ENCODE data around the gene LDLRAD3.
"Not testable (repeated sequence)": the region's sequence is repeated elsewhere in the genome, so short reads cannot be mapped to it uniquely, and the experiment has no call there.

The LDLRAD3 gene

GRCh38 chr11:36002796-36003195, 58.9 kb downstream of the LDLRAD3 start:
- Histone ChIP-seq H3K36me3 (ENCODE audit: control insufficient read depth, insufficient read depth, low read length) (no peaks in the 10 kb centered on the region), H3K4me1 (ENCODE audit: control insufficient read depth, insufficient read depth, low read length) (peaks cover 7% of the 10 kb centered on the region), H3K9ac (ENCODE audit: low read depth, low read length) (no peak overlapping the region), H3K9me3 (ENCODE audit: control insufficient read depth, insufficient read depth, low read length) (peaks cover 4% of the 10 kb centered on the region), H3K4me3 (ENCODE audit: low read depth, low read length) (no peak overlapping the region), H3K27me3 (ENCODE audit: control insufficient read depth, insufficient read depth, low read length) (no peaks in the 10 kb centered on the region)

- Histone ChIP-seq H3K4me1 (ENCODE audit: control insufficient read depth, insufficient read depth, low read length) (peaks cover 10% of the 10 kb centered on the region), H3K9me3 (ENCODE audit: control insufficient read depth, insufficient read depth, low read length) (peaks cover 4% of the 10 kb centered on the region), H3K36me3 (ENCODE audit: control insufficient read depth, insufficient read depth, low read length) (no peaks in the 10 kb centered on the region), H3K9ac (ENCODE audit: low read depth, low read length) (no peak overlapping the region), H3K4me3 (ENCODE audit: low read depth, low read length) (no peak overlapping the region), H3K27me3 (ENCODE audit: control insufficient read depth, insufficient read depth, low read length) (no peaks in the 10 kb centered on the region)
Observed at GRCh38 chr11:36006556-36006955, 62.7 kb downstream of the LDLRAD3 start.

- no peaks in the 10 kb centered on the region for H3K36me3 ChIP-seq (ENCODE audit: control insufficient read depth, insufficient read depth, low read length)
- H3K27me3 ChIP-seq (ENCODE audit: control insufficient read depth, insufficient read depth, low read length) = no peaks in the 10 kb centered on the region
- peaks cover 4% of the 10 kb centered on the region for H3K9me3 ChIP-seq (ENCODE audit: control insufficient read depth, insufficient read depth, low read length)
- no peak overlapping the region for H3K9ac ChIP-seq (ENCODE audit: low read depth, low read length)
- no peak overlapping the region for H3K4me3 ChIP-seq (ENCODE audit: low read depth, low read length)
- H3K4me1 ChIP-seq (ENCODE audit: control insufficient read depth, insufficient read depth, low read length) = peaks cover 7% of the 10 kb centered on the region
Observed at GRCh38 chr11:36007127-36007655, 63.3 kb downstream of the LDLRAD3 start.

- peaks cover 4% of the 10 kb centered on the region for H3K9me3 ChIP-seq (ENCODE audit: control insufficient read depth, insufficient read depth, low read length)
- H3K27me3 ChIP-seq (ENCODE audit: control insufficient read depth, insufficient read depth, low read length) = no peaks in the 10 kb centered on the region
- no peaks in the 10 kb centered on the region for H3K36me3 ChIP-seq (ENCODE audit: control insufficient read depth, insufficient read depth, low read length)
- peaks cover 3% of the 10 kb centered on the region for H3K4me1 ChIP-seq (ENCODE audit: control insufficient read depth, insufficient read depth, low read length)
- H3K9ac ChIP-seq (ENCODE audit: low read depth, low read length) = no peak overlapping the region
- H3K4me3 ChIP-seq (ENCODE audit: low read depth, low read length) = no peak overlapping the region
Observed at GRCh38 chr11:36008584-36008983, 64.7 kb downstream of the LDLRAD3 start.

DNA sequence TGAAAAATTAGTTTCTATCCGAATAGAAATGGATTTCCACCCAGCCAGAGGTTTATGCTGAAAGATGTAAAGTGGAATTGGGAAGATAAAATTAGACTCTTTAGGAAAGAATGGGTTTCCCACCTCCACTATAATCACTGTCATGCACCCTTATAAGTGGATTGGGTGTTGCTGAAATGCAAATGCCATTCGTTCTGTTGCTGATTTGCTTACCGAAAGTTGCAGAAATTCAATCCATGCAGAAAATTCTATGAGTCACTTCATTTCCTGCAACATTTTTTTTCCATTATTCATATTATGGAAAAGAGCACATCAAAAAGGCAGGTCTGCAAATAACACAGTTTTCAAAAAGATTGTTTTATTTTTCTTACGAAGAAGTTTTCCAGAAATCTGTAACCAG, 65.6 kb downstream of the LDLRAD3 start:
- Histone ChIP-seq H3K9ac (ENCODE audit: low read depth, low read length) (no peak overlapping the region), H3K4me1 (ENCODE audit: control insufficient read depth, insufficient read depth, low read length) (peaks cover 3% of the 10 kb centered on the region), H3K27me3 (ENCODE audit: control insufficient read depth, insufficient read depth, low read length) (no peaks in the 10 kb centered on the region), H3K4me3 (ENCODE audit: low read depth, low read length) (no peak overlapping the region), H3K9me3 (ENCODE audit: control insufficient read depth, insufficient read depth, low read length) (no peaks in the 10 kb centered on the region), H3K36me3 (ENCODE audit: control insufficient read depth, insufficient read depth, low read length) (no peaks in the 10 kb centered on the region)

DNA sequence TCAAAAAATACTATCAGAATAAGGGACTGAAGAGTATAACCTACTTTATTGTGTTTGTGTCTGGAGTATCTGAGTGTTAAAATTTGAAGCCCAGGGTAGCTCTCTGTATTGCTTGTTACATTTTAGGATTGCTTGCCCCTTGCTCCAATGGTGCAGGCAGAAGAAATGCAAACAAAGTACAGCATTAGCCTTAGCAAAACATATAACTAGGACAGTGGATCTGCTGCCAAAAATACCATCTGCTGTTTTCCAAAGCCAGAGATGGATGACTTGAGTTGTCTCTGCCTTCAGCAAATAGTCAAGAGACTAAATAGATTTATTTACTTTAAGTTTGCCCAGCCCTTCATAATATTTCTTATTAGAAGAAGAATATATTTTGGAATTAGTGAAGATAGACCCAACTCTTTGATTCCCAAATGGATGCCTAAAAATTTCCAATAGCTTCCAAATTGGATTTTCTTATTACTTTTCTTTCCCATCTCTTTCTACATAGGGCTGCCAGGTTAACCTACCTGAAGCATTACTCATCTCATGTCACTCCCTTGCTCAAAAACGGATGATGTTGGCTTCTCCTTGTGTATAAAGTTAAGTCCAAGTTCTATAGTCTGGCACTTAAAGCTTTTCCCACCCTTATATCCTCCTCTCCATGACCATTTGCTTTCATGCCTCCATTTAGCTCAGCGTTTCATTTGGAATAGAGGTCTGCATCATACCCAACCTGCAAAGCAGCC, 66.3 kb downstream of the LDLRAD3 start:
- Histone ChIP-seq H3K4me3 (ENCODE audit: low read depth, low read length) (no peak overlapping the region), H3K4me1 (ENCODE audit: control insufficient read depth, insufficient read depth, low read length) (peaks cover 3% of the 10 kb centered on the region), H3K9ac (ENCODE audit: low read depth, low read length) (no peak overlapping the region), H3K9me3 (ENCODE audit: control insufficient read depth, insufficient read depth, low read length) (no peaks in the 10 kb centered on the region), H3K27me3 (ENCODE audit: control insufficient read depth, insufficient read depth, low read length) (no peaks in the 10 kb centered on the region), H3K36me3 (ENCODE audit: control insufficient read depth, insufficient read depth, low read length) (no peaks in the 10 kb centered on the region)

DNA sequence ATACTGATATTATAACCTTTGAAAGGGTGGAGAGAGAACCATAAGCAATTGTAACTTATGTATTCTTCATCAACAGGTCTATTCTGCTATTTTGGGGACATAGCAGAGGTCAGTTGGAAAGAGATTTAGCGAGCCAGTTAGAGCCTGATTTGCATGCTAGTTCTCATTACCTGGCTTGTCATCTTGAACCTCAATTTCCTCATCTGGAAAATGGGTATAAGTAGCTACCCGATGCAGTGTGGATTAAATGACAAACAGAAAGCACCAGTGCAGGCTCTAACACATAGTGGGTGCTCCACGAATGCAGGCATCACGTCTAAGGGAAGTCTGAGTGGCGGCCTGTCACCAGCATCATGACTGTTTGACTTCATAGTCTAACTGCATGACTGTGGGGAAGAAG, 67.7 kb downstream of the LDLRAD3 start:
- Histone ChIP-seq H3K27me3 (ENCODE audit: control insufficient read depth, insufficient read depth, low read length) (no peaks in the 10 kb centered on the region), H3K4me1 (ENCODE audit: control insufficient read depth, insufficient read depth, low read length) (peaks cover 3% of the 10 kb centered on the region), H3K36me3 (ENCODE audit: control insufficient read depth, insufficient read depth, low read length) (no peaks in the 10 kb centered on the region)

GRCh38 chr11:36012455-36012854, 68.6 kb downstream of the LDLRAD3 start:
- Histone ChIP-seq H3K9ac (ENCODE audit: low read depth, low read length) (no peak overlapping the region), H3K36me3 (ENCODE audit: control insufficient read depth, insufficient read depth, low read length) (no peaks in the 10 kb centered on the region), H3K9me3 (ENCODE audit: control insufficient read depth, insufficient read depth, low read length) (no peaks in the 10 kb centered on the region), H3K4me1 (ENCODE audit: control insufficient read depth, insufficient read depth, low read length) (peaks cover 3% of the 10 kb centered on the region), H3K27me3 (ENCODE audit: control insufficient read depth, insufficient read depth, low read length) (no peaks in the 10 kb centered on the region), H3K4me3 (ENCODE audit: low read depth, low read length) (no peak overlapping the region)

More for the DNA sequence above, 67.7 kb downstream of the LDLRAD3 start:
- Histone ChIP-seq H3K9me3 (ENCODE audit: control insufficient read depth, insufficient read depth, low read length) (no peaks in the 10 kb centered on the region), H3K4me3 (ENCODE audit: low read depth, low read length) (no peak overlapping the region), H3K9ac (ENCODE audit: low read depth, low read length) (no peak overlapping the region)

- Histone ChIP-seq H3K36me3 (ENCODE audit: control insufficient read depth, insufficient read depth, low read length) (no peaks in the 10 kb centered on the region), H3K4me3 (ENCODE audit: low read depth, low read length) (no peak overlapping the region), H3K9me3 (ENCODE audit: control insufficient read depth, insufficient read depth, low read length) (no peaks in the 10 kb centered on the region), H3K27me3 (ENCODE audit: control insufficient read depth, insufficient read depth, low read length) (no peaks in the 10 kb centered on the region), H3K9ac (ENCODE audit: low read depth, low read length) (no peak overlapping the region), H3K4me1 (ENCODE audit: control insufficient read depth, insufficient read depth, low read length) (peaks cover 3% of the 10 kb centered on the region)
Observed at GRCh38 chr11:36012979-36013378, 69.1 kb downstream of the LDLRAD3 start.

GRCh38 chr11:36013446-36013845, 69.6 kb downstream of the LDLRAD3 start:
- H3K27me3 ChIP-seq (ENCODE audit: control insufficient read depth, insufficient read depth, low read length); H3K9me3 ChIP-seq (ENCODE audit: control insufficient read depth, insufficient read depth, low read length); H3K9ac ChIP-seq (ENCODE audit: low read depth, low read length); H3K4me3 ChIP-seq (ENCODE audit: low read depth, low read length); H3K4me1 ChIP-seq (ENCODE audit: control insufficient read depth, insufficient read depth, low read length); H3K36me3 ChIP-seq (ENCODE audit: control insufficient read depth, insufficient read depth, low read length): not testable (repeated sequence)

DNA sequence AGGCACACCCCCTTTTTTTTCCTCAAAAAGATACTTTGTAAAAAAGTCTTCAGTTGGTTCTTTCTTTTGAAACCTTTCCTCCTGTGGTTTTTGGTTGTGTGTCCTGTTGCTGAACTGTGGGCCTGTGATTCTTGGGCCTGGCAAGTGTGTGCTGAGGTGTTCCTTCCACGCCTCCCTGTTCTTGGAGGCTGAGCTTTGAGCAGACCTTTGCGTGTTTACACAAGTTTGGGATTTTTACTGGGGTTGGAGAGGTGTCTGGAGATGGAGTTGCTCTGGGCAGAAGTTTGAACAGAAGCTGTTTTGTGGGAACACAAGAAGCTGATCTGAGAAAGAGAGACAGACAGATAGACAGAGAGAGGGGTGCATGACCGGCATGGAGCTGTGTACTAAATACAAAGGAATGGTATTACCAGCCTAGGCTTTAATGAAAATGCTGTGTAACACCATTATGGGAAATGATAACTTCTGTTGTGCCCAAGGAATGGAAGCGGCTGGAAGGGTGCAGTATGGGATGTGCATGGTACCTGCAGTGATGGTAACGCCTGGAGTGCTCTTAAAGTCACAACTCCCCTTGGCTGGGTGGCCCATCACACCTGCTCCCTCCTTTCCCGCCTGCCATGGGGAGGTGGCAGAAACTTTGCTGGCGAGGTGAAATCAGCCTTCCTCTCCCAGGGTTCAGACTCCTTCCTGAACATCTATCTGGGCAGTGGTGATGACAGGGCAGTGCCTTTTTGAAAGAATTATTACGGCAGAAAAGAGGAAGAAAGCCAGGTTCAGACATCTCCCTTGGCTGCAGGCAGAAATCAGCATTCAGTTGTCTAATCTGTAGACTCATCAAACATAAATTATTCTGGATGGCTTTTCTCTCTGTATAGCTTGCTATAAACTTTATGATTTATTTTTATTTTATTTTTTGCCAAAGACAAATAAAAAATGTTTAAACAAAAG, 70.4 kb downstream of the LDLRAD3 start:
- H3K36me3 ChIP-seq (ENCODE audit: control insufficient read depth, insufficient read depth, low read length) = no peaks in the 10 kb centered on the region
- no peaks in the 10 kb centered on the region for H3K27me3 ChIP-seq (ENCODE audit: control insufficient read depth, insufficient read depth, low read length)
- no peak overlapping the region for H3K9ac ChIP-seq (ENCODE audit: low read depth, low read length)
- no peaks in the 10 kb centered on the region for H3K9me3 ChIP-seq (ENCODE audit: control insufficient read depth, insufficient read depth, low read length)
- no peaks in the 10 kb centered on the region for H3K4me1 ChIP-seq (ENCODE audit: control insufficient read depth, insufficient read depth, low read length)
- H3K4me3 ChIP-seq (ENCODE audit: low read depth, low read length) = no peak overlapping the region
